ENCODE data around the gene OTOP2.
"Not testable (repeated sequence)": the region's sequence is repeated elsewhere in the genome, so short reads cannot be mapped to it uniquely, and the experiment has no call there.

OTOP2 gene

DNA sequence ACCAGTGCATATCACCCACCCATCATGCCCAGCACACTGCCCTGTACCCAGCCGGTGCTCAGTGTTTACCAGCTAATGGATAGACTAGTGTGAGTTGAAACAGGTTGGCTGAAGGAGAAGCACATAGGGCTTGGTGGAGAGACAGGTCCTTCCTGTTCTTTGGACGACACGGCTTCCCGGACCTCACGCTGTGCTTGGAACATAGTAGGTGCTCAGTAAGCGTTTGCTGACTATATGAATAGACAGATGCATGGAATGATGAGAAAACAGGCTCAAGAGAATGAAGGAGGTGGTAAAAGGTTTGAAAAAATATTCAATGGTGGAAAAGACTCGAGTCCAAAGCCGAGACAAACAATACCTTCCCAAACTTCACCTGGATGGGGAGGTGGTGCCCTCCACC lies 23.9 kb upstream of the OTOP2 start:
- DNase-seq = no peak

DNA sequence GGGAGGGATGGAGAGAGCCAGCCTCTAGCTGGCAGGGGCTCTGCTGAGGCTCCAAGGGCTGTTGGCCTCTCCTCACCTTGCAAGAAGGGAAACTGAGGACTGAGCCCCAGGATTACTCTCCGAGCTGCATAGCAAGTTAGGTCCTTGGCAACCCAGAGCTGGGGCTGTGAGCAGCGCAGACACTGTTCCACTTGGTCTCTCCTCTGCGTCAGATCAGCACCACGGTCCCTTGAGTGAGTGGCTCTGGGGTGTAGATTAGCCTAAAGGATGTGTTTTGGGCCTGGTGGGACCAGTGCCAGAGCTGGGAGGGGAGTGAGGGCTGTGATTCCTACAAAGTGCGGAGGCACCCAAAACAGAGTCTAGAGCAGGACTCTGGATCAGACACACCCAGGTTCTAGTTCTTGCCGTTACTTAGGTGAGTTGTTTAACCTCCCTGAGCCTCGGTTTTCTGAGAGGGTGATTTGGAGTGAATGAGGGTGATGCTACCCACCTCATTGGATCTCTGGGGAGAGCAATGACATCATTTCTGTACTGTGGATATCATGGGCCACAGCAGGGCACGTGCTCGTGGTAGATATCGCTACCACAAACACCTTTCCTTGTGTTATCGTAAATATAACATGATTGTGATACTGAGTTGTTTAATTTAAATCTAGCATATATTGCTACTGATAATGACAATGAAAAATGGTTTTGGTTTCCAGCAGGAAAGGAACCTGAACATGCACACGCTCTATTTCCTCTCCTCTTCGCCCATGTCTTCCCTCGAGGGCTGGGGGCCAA lies 22.5 kb upstream of the OTOP2 start:
- no peak for DNase-seq

DNA sequence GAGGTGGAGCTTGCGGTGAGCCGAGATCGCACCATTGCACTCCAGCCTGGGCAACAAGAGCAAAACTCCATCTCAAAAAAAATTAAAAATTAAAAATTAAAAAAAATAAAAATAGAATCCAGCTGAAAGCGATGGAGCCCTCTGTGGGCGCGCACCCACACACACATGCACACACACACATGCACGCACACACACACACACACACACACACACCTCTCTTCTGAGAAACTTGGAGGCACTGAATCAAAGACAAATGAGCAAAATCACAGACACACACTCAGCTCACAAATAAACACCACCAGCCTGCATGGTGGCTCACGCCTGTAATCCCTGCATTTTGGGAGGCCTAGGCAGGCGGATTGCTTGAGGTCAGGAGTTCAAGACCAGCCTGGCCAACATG lies 21.0 kb upstream of the OTOP2 start:
- DNase-seq = no peak

DNA sequence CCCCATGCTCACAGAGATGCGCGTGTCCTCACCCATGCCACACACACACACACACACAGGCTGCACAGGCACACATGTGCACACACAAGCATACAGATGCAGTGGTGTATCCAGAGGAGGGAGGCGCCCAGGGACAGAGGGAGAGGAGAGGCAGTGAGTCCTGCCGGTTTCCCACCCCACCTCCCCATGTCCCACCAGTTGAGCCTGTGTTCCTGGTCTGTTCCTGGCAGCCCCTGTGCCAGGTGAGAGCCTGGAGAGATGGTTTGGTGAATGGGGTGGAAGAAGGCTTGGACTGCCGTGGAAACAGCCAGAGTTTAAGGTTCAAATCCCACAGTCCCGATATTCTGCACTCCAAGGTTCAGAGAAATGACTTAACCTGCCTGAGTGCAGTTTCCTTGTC lies 20.4 kb upstream of the OTOP2 start:
- DNase-seq = no peak

DNA sequence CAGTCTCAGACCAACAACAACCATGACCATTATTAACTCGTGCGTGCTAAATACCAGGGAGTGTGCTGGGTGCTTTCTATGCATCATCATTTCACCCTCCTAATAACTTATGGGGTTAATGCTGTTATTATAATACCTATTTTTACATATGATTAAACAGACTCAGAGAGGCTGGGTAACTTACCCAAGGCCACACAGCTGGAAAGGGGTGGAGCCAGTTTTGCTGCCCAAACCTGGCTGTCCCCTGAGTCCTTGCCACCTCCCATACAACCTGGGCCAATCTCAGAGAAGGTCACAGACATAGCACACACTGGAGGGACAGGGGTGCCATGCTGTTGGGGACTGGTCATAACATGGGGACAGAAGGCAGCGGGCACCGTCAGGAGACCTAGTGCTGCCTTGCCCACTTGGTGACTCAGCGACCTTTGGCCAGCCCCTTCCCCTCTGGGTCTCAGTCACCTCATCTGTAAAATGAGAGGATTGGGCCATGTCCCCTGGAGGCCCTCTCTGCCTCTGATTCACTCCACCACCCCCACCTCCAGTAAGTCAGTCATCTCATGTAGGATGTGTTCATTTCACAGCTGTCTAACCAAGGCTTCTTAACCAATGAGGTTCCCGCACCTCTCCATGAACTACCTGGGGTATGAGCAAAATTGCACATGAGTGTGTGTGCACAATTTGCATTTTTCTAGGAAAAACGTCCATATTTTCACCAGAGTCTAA lies 19.2 kb upstream of the OTOP2 start:
- no peak for DNase-seq

DNA sequence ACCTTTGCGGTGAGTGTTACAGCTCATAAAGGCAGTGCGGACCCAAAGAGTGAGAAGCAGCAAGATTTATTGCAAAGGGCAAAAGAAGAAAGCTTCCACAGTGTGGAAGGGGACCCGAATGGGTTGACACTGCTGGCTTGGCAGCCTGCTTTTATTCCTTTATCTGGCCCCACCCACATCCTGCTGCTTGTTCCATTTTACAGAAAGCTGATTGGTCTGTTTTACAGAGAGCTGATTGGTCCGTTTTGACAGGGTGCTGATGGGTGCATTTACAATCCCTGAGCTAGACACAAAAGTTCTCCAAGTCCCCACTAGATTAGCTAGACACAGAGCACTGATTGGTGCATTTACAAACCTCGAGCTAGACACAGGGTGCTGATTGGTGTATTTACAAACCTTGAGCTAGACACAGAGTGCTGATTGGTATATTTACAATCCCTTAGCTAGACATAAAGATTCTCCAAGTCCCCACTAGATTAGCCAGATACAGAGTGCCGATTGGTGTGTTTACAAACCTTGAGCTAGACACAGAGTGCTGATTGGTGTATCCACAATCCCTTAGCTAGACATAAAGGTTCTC lies 17.8 kb upstream of the OTOP2 start:
- not testable (repeated sequence) for DNase-seq

DNA sequence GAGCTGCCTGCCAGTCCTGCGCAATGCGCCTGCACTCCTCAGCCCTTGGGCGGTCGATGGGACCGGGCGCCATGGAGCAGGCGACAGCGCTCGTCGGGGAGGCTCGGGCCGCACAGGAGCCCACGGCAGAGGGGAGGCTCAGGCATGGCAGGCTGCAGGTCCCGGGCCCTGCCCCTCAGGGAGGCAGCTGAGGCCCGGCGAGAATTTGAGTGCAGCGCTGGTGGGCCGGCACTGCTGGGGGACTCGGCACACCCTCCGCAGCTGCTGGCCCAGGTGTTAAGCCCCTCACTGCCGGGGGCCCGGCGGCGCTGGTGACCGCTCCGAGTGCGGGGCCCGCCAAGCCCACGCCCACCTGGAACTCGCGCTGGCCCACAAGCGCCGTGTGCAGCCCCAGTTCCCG lies 17.1 kb upstream of the OTOP2 start:
- no peak for DNase-seq

DNA sequence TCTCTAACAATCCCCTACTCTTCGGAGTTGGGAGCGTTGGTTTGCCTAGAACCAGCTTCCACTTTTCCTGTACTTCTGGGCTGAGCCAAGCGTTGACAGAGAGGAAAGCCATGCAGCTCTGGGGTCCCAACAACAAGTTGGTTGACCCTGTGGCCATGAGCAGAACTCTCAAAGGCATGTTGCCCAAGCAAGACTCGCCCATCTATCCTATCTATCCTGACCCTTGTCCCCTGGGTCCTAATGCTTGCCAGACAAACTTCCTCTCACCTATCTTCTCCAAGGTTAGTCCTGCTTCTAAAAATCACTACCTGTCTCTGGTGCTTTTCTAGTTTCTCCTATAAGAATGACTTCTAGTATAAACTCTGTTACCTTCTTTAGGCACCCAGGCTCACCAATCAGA lies 15.0 kb upstream of the OTOP2 start:
- not testable (repeated sequence) for DNase-seq

DNA sequence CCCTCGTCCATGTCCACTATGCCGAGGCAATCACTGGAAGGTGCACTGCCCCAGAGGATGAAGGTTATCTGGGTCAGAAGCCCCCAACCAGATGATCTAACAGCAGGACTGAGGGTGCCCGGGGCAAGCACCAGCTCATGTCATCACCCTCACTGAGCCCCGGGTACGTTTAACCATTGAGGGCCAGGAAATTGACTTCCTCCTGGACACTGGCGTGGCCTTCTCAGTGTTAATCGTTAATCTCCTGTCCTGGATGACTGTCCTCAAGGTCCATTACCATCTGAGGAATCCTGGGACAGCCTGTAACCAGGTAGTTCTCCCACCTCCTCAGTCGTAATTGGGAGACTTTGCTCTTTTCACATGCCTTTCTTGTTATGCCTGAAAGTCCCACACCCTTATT lies 12.7 kb upstream of the OTOP2 start:
- not testable (repeated sequence) for DNase-seq

DNA sequence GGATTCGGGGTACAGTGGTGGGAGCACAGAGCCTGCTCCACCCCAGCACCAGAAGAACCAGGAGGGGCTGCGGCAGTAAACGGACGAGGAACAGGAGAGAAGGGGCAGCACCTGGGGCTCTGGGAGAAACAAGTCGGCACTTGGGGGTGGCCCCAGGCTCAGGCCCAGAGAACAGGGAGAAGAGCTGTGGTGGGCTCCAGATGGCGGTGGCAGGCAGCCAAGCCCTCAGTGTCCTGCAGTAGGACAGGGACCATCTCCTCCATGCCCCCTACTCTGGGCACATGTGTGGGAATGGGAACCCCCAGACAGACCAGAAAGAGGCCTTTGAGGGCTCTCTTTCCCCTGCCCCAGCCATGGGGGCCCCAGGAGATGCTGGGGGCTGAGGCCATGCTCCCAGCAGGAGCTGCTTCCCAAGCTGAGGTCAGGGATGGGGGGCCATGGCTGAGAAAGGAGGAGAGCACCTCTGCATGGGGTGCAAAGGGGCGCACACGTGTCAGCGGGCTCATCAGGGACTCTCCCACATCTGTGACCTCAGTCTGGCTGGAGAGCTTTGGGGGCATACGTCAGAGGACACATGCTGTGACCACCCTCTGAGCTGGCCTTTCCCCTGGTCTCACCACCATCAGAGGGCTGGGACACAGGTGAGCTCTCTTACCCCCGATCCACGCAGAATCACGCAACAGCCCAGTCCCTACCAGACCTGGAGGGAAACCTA lies 7.8 kb upstream of the OTOP2 start:
- DNase-seq = no peak

DNA sequence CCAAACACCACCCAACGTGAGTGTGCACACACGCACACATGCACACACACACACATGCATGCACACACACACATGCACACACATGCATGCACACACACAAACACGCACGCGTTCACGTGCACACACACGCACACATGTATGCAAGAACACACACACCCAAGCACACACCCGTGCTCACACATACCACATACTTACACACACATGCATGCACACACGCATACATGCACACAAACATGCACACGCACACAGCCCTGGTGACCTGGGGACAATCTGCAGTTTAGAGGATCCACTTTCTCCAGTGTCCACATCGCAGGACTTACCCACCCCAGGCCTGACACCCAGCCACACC lies 7.2 kb upstream of the OTOP2 start:
- no peak for DNase-seq

DNA sequence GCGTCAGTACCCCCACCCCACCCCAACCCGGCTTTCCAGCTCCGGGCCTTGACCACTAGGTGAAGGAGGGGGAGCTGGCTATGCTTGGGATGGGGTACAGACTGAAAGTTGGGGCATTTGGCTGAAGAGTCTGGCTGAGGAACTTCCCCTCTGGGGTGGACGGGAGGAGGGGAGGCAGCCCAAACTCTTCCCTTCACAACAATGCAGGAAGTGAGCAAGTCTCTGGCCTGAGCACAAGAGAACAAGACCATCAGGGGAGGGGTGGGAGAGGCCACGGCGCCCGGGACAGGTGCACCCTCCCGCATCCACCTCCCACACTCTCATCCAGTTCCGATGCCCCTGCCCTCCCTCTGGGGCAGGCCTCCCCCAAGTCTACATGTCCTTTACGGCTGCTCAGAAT lies 6.6 kb upstream of the OTOP2 start:
- DNase-seq = no peak

DNA sequence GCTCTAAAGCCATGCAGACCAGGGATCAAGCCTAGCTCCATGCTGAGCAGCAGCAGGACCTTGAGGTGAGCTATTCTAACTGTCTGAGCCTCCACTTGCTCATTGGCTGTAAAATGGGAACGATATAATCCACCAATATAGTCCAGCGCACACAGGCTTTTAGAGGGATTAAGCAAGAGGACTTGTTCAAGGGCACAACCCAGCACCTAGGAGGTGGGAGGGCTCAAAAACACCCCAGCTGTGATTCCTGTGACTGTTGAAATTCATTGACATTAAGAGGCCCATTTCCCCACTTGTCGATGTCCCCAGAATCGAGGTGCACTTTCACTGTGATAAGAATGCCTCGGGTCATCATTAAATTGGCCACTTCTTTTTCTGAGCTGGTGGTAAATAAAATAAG lies 5.2 kb upstream of the OTOP2 start:
- DNase-seq = no peak

DNA sequence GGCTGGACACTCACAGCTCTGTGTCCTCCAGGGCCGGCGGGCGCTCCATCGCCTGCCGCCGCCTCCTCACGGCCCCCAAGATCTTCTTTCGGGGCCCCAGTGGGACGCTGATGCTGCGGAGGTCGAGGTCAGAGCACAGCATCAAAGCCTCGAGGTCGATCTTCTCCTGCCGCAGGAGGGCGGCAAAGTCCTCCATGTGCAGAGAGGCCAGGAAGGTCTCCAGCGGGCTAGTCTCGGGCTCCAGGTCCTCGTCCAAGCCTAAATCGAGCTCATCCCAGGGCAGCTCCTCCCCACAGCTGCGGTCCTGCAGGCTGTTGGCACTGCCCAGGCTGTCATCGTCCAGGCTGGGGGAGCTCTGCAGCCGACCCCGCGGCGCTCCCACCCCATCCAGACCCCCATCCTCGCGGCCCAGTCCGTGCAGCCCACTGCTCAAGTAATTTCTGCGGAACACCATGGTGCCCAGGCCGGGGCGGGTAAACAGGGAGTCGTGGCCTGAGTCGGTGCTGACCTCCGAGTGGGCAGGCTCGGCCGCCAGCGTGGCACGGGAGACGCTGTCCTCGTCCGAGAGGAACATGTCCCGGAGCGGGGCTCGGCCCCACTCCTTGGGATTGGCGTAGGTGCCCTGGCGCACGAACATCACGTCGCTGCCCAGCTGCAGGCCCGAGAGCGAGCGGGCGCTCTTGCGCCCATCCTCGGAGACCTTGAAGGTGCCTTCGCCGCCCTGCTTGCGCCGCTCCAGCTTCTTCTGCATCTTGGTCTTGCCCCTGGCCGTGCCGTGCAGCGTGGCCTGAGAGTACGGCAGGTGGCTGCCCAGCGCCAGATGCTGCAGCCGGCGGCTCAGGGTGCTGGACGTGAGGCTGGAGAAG lies 4.4 kb upstream of the OTOP2 start:
- DNase-seq = peak in 5 of 51 donors; percentile 4 to 45 (median 7)

DNA sequence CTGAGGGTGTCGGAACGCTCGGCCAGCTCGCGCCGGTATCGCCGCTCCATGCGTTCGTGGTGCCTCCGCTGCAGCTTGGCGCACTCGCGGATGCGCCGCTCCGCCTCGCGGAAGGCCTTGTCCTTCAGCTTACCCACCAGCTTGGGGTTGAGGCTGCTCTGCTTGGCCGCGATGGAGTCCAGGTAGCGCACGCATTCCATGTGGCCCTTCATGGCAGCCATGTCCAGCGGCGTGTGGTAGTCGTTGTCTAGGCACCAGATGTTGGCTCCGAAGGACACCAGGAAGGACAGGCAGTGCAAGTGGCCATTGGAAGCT lies 3.8 kb upstream of the OTOP2 start:
- DNase-seq = no peak

DNA sequence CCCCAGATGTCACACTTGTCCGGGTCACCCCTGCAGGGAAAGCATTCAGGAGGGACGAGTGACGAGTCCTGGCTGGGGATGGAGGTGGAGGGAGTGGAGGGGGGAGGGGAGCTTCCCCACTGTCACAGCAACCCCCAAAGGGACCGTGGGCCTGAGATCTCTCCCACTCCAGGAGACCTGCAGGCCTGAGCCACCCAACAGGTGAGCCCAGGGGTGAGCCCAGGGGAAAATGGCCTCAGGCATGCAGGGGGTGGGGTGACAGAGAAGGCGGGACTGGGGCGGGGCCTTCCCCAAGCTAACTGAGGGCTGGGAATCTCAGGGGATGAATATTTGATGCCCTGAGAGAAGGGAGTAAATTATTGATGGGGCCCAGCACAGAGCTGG lies 3.4 kb upstream of the OTOP2 start:
- DNase-seq = no peak

DNA sequence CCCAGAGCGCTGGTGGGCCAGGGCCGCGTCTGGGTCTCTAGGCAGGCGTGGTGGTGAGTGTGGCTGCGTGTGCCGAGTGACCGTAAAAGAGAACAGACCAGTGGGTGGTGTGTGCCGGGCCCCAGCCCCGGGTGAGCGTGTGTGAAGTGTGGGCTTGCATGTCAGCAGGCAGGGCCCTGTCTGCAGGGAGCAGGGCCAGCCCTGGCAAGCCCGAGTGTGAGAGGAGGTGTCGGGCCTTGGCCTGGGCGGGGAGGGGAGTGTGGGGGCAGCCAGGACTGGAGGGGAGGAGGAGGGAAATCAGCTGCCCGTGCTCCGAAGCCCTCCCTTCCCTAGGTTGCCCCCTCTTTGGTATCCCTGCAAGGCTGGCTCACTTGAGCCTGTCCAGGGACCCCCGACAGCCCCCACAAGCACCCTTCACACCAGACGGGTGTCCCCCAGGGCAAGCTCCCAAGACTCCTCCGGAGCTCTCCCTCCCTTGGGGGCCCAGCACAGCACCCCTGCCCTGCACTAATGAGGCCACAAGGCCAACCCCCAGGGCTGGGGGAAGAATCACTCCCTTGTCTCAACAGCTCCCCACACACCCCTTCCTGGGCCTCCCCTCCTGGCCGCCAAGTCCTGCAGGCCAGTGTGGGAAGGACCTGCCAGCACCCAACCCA lies 2.9 kb upstream of the OTOP2 start:
- DNase-seq = no peak

DNA sequence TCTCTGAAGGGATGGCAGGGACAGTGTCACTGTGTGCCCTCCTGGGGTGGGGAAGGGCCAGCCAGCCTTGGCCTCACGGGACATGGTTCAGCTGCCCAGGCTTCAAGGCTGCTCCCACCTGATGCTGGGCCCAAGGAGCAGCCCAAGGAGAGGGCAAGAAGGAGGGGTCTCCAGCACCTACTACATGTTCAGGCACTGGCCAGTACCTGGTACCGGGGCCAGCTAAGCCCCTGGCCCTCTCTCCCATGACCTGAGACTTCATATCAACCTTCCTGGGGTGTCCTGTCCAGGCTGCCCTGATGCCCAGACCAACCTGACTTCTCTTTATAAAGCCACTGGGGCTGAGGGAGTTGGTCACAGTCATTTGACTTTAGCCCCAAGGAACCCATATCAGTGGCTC lies 2.3 kb upstream of the OTOP2 start:
- no peak for DNase-seq

DNA sequence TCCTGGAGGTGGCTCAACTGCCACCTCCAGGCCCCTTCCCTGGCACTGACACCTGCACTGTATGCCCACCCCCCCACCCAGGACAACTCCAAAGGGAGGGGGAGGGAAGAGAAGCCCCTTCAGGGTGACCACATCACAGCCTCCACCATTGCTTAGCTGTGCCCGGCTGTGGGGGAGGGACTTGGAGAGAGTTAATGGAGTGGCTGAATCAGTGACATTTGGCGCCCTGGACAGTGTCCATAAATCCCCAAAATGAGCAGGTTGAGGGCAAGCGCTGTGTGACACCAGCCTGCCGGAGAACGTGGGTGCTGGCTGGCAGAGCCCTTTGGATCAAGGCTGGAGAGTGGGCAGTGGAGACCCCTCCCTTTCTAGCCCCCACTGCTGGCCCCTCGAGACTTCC lies 1.9 kb upstream of the OTOP2 start:
- no peak for DNase-seq

DNA sequence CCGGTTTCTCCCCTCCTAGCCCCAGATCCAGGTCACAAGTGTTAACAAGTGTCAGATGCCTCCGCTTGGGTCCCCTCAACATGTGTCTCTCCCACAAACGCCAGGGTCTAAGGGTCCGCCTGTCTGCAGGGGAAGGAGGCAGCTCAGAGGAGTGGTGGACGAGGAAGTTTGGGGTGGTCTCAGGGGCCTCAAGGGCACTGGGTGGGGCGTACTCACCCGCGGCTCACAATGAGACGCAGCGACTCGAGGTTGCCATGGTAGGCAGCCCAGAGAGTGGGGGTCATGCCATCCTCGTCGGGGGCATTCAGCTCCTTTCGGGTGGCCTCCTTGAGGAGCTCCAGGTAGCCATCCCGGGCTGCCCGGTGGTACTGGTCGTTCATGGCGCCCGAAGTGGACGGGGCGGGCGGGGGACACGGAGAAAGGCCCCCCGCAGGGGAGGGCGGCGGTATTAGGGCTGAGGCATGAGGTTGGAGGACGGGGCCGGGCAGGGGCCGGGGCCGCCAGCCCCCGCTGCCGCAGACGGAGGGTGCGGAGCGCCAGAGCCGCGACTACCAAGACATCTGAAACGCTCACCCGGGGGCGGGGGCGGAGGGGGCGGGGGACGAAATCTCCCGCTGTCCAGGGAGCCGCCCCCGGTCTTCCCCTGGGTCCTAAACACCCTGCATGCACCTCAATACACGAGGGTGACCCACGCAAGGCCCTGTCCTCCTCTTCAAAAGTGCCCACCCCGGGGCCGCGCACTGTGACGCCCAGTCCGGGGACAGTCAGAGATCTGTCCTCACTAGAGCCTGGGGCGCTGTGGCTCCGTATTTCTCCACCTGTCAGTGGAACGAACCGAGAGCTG lies 1.2 kb upstream of the OTOP2 start, which contains the start of gene USH1G:
USH1G (minus strand) TSS at position 562 of the 844 bp plus-strand sequence; CDS start at position 380, 182 bp downstream.
- peak in 1 of 51 donors; percentile 25 for DNase-seq
